Melanocyte of skin (primary cell): ENCODE data around the gene KCTD21. TPM values are rescaled to one million over a fixed set of nuclear protein-coding genes. Genes with fewer than 3 reads are reported as not detected.

Experiments used
- small RNA-seq, 2 donors: library from RNA; depleted of rRNA; stranded (forward); fragments of <200 nt; gene quantifications; one replicate each; pipeline ENCODE3, GENCODE V24; 2012
- total RNA-seq, 2 donors: library from RNA; depleted of rRNA; stranded (reverse); fragments of >200 nt; gene quantifications; 2 replicates each; pipeline ENCODE4 v1.2.3, GENCODE V29; 2012

The KCTD21 gene
- 10 to 100 TPM in 1 of 2 donors, 1 to 10 TPM in 1; 7.7 to 11.4 TPM for total RNA-seq

GRCh38 chr11:78188286-78189173, at the start of gene KCTD21, which contains the start of gene USP35:
TSS of gene KCTD21 (minus strand) at chr11:78188626. CDS start at chr11:78174554, 14,072 bp downstream.
TSS of gene USP35 (plus strand) at chr11:78188919. CDS start at chr11:78196246, 7,327 bp downstream.

GRCh38 chr11:78139422-78140391, 48.7 kb downstream of the KCTD21 start, which contains the start of gene ALG8:
TSS of gene ALG8 (minus strand) at chr11:78139626. CDS start at chr11:78139588, 38 bp downstream.

Small RNA genes within 50 kb of the gene (small RNA-seq; reads per million reads assigned to genes)
- 0 reads per million in 2 donors for gene RNU6-126P

Other genes starting within 250 kb of the KCTD21 start
- gene INTS4, start 194.0 kb downstream of the KCTD21 start, total RNA-seq: 10 to 100 TPM; 42.0 to 46.8 TPM
- 1 to 10 TPM; 2.1 to 9.0 TPM for gene KCTD14, start 165.3 kb downstream of the KCTD21 start, total RNA-seq
- not detected for gene THRSP, start 124.8 kb downstream of the KCTD21 start, total RNA-seq
- 100 to 1,000 TPM; 119 to 178 TPM for gene NDUFC2, start 108.8 kb downstream of the KCTD21 start, total RNA-seq
- gene ALG8, start 49.0 kb downstream of the KCTD21 start, total RNA-seq: 100 to 1,000 TPM in 1 of 2 donors, 10 to 100 TPM in 1; 61.9 to 115 TPM
- 10 to 100 TPM; 10.7 to 14.5 TPM for gene USP35, start 293 bp upstream of the KCTD21 start, total RNA-seq
- gene GAB2, start 229.2 kb upstream of the KCTD21 start, total RNA-seq: 10 to 100 TPM; 23.4 to 29.3 TPM